KMS-11 (cell line): Measurements from ENCODE around the gene NCKAP5.

Source experiments
- H2AFZ ChIP-seq: fragments of 200-600 bp; sonication (generic); 2 replicates; pipeline ENCODE4 v1.6.1; 2016; ENCODE audit warnings: antibody characterized with exemption, mixed run types, low read depth
- H3K27ac ChIP-seq: fragments of 200-600 bp; sonication (generic); 2 replicates; pipeline ENCODE4 v1.6.1; 2016; ENCODE audit warnings: mild to moderate bottlenecking, mixed run types
- H3K27me3 ChIP-seq: fragments of 200-600 bp; sonication (generic); 2 replicates; pipeline ENCODE4 v1.6.1; 2017; ENCODE audit warnings: mild to moderate bottlenecking, low read depth, mixed run types, moderate library complexity; ENCODE audit not compliant: insufficient read depth
- H3K36me3 ChIP-seq: fragments of 200-600 bp; sonication (generic); 2 replicates; pipeline ENCODE4 v1.6.1; 2017; ENCODE audit warnings: mild to moderate bottlenecking, mixed run types; ENCODE audit not compliant: insufficient read depth
- H3K4me1 ChIP-seq: fragments of 200-600 bp; sonication (generic); 2 replicates; pipeline ENCODE4 v1.6.1; 2016; ENCODE audit warnings: mild to moderate bottlenecking, low read depth, mixed run types; ENCODE audit not compliant: poor library complexity, severe bottlenecking
- H3K4me2 ChIP-seq: fragments of 200-600 bp; sonication (generic); 2 replicates; pipeline ENCODE4 v1.7.0; 2016; ENCODE audit warnings: mild to moderate bottlenecking, mixed run types
- H3K4me3 ChIP-seq: fragments of 200-600 bp; sonication (generic); IDR thresholded peaks from 2 replicates; pipeline ENCODE4 v1.6.1; 2017; ENCODE audit warnings: low read depth, low read length, mixed read lengths; ENCODE audit not compliant: insufficient read depth
- H3K79me2 ChIP-seq: fragments of 200-600 bp; sonication (generic); 2 replicates; pipeline ENCODE4 v1.6.1; 2016; ENCODE audit warnings: low read depth, mixed run types; ENCODE audit not compliant: insufficient read depth
- H3K9ac ChIP-seq: fragments of 200-600 bp; sonication (generic); 2 replicates; pipeline ENCODE4 v1.6.1; 2016; ENCODE audit warnings: mild to moderate bottlenecking, mixed run types
- H4K20me1 ChIP-seq: fragments of 200-600 bp; sonication (generic); 2 replicates; pipeline ENCODE4 v1.6.1; 2016; ENCODE audit warnings: mild to moderate bottlenecking, mixed run types; ENCODE audit not compliant: insufficient read depth
- CTCF ChIP-seq: fragments of 200-600 bp; sonication (generic); conservative IDR thresholded peaks from 2 replicates; pipeline ENCODE4 v1.6.1; 2017; ENCODE audit warnings: low read depth, mild to moderate bottlenecking, antibody characterized with exemption, low read length, moderate library complexity, mixed read lengths

NCKAP5 gene

GRCh38 chr2:133333181-133333580 is 235.1 kb downstream of the NCKAP5 start:
- no peaks in the 10 kb centered on the region for H3K4me1 ChIP-seq
- H3K4me2 ChIP-seq = no peak overlapping the region
- H3K27ac ChIP-seq = no peak overlapping the region

GRCh38 chr2:133331436-133331835 is 236.8 kb downstream of the NCKAP5 start:
- TF ChIP-seq CTCF = no peak
- Histone ChIP-seq H3K27ac (no peak overlapping the region), H3K4me1 (no peaks in the 10 kb centered on the region), H3K79me2 (no peaks in the 10 kb centered on the region), H3K9ac (no peak overlapping the region), H3K4me3 (no peak overlapping the region), H3K4me2 (no peak overlapping the region), H3K27me3 (no peaks in the 10 kb centered on the region), H3K36me3 (no peaks in the 10 kb centered on the region), H2AFZ (no peak overlapping the region), H4K20me1 (no peaks in the 10 kb centered on the region)

More at GRCh38 chr2:133333181-133333580, 235.1 kb downstream of the NCKAP5 start:
- H3K79me2 ChIP-seq = no peaks in the 10 kb centered on the region
- H4K20me1 ChIP-seq = no peaks in the 10 kb centered on the region
- TF ChIP-seq CTCF = no peak
- H2AFZ ChIP-seq = no peak overlapping the region
- no peak overlapping the region for H3K4me3 ChIP-seq
- no peaks in the 10 kb centered on the region for H3K27me3 ChIP-seq
- no peaks in the 10 kb centered on the region for H3K36me3 ChIP-seq
- no peak overlapping the region for H3K9ac ChIP-seq

GRCh38 chr2:133326652-133327397 is 241.4 kb downstream of the NCKAP5 start:
- H3K27ac ChIP-seq = no peak overlapping the region
- no peak for TF ChIP-seq CTCF
- H2AFZ ChIP-seq = no peak overlapping the region
- H3K4me3 ChIP-seq = no peak overlapping the region
- H3K36me3 ChIP-seq = no peaks in the 10 kb centered on the region
- H4K20me1 ChIP-seq = no peaks in the 10 kb centered on the region
- H3K4me2 ChIP-seq = no peak overlapping the region
- peaks cover 9% of the 10 kb centered on the region for H3K4me1 ChIP-seq
- H3K27me3 ChIP-seq = no peaks in the 10 kb centered on the region
- no peaks in the 10 kb centered on the region for H3K79me2 ChIP-seq
- no peak overlapping the region for H3K9ac ChIP-seq

GRCh38 chr2:133324150-133324561 is 244.1 kb downstream of the NCKAP5 start:
- no peak overlapping the region for H2AFZ ChIP-seq
- no peak overlapping the region for H3K27ac ChIP-seq
- peaks cover 9% of the 10 kb centered on the region for H3K4me1 ChIP-seq
- H3K4me2 ChIP-seq = no peak overlapping the region
- no peaks in the 10 kb centered on the region for H3K79me2 ChIP-seq
- H3K9ac ChIP-seq = no peak overlapping the region
- H3K36me3 ChIP-seq = no peaks in the 10 kb centered on the region
- no peak for TF ChIP-seq CTCF
- H3K4me3 ChIP-seq = no peak overlapping the region
- no peaks in the 10 kb centered on the region for H4K20me1 ChIP-seq
- no peaks in the 10 kb centered on the region for H3K27me3 ChIP-seq
